ENCODE data around the gene DVL1. TPM values are rescaled to one million over a fixed set of nuclear protein-coding genes. Genes with fewer than 3 reads are reported as not detected.

DVL1 gene
- 42.8 and 60.4 TPM in 2 replicates for total RNA-seq (2016; rRNA removed; fragmentation: Illumina TruSeq; extraction: Trizol)
- 36.3 and 41.3 TPM in 2 replicates for total RNA-seq (2016; cell fraction: cytosol; rRNA removed; fragmentation: Illumina TruSeq; extraction: Trizol; ENCODE audit: low read depth)
- 36.7 and 61.0 TPM in 2 replicates for total RNA-seq (2016; cell fraction: insoluble cytoplasmic fraction; rRNA removed; fragmentation: Illumina TruSeq; extraction: Trizol)
- total RNA-seq (2016; cell fraction: membrane; rRNA removed; fragmentation: Illumina TruSeq; extraction: Trizol): 84.2 and 90.2 TPM in 2 replicates
- 38.1 and 46.4 TPM in 2 replicates for total RNA-seq (2016; cell fraction: nucleus; rRNA removed; fragmentation: Illumina TruSeq; extraction: Trizol)
- 30.8 and 49.5 TPM in 2 replicates for polyA plus RNA-seq (2011; rRNA removed)
- polyA plus RNA-seq (2011; cell fraction: cytosol; rRNA removed): 25.9 and 50.1 TPM in 2 replicates
- polyA plus RNA-seq (2011; cell fraction: nucleus; rRNA removed): 153 and 204 TPM in 2 replicates
- 29.7 and 38.8 TPM in 2 replicates for polyA plus RNA-seq (2012)
- 26.3 and 31.1 TPM in 2 replicates for polyA plus RNA-seq (2016; cell fraction: cytosol; fragmentation: Illumina TruSeq; extraction: Trizol; ENCODE audit: low read depth)
- polyA plus RNA-seq (2016; cell fraction: insoluble cytoplasmic fraction; fragmentation: Illumina TruSeq; extraction: Trizol; ENCODE audit: low read depth): 34.3 and 36.1 TPM in 2 replicates
- 54.8 and 63.5 TPM in 2 replicates for polyA plus RNA-seq (2016; cell fraction: membrane; fragmentation: Illumina TruSeq; extraction: Trizol; ENCODE audit: low read depth)
- polyA plus RNA-seq (2016; cell fraction: nucleus; fragmentation: Illumina TruSeq; extraction: Trizol; ENCODE audit: insufficient read depth, low read depth): 84.5 and 84.8 TPM in 2 replicates
- polyA minus RNA-seq (2011; rRNA and poly(A)+ RNA removed; ENCODE audit: low replicate concordance): 41.6 and 83.7 TPM in 2 replicates
- polyA minus RNA-seq (2011; cell fraction: cytosol; rRNA and poly(A)+ RNA removed): 26.2 and 33.4 TPM in 2 replicates
- polyA minus RNA-seq (2011; cell fraction: nucleus; rRNA and poly(A)+ RNA removed): 27.6 and 29.8 TPM in 2 replicates
- percentile 56 among the genes with signal in this experiment for Bru-seq, nascent RNA
- BruChase-seq, experiment 1, labeled RNA remaining after a 6-hour chase: percentile 81 among the genes with signal in this experiment
- BruChase-seq, experiment 2, labeled RNA remaining after a 2-hour chase: percentile 70 among the genes with signal in this experiment
- long read RNA-seq, experiment 1, partial matches to known transcripts: 4 of 15 reads
- long read RNA-seq, experiment 1, other reads (novel, unspliced or antisense): 11 of 15 reads
- long read RNA-seq, experiment 2, transcript DVL1-202 (15 exons, 2,926 nt): major isoform, 46 of 234 reads
- long read RNA-seq, experiment 2, transcript DVL1-201 (15 exons, 3,239 nt): minor isoform, 20 of 234 reads
- long read RNA-seq, experiment 2, partial matches to known transcripts: 81 of 234 reads
- long read RNA-seq, experiment 2, other reads (novel, unspliced or antisense): 87 of 234 reads

GRCh38 chr1:1349256-1350012 lies at the start of gene DVL1:
TSS of gene DVL1 (minus strand) at chr1:1349418. CDS start at chr1:1349065, 353 bp downstream.
- ChIA-PET POLR2A (interaction anchor here (1.6 to 2.7 kb wide), 4 partner anchors 10 to 51 kb away, joined by 8 to 38 read pairs (median 16); partner anchors contain the start of genes AURKAIP1 and MXRA8), CTCF (ENCODE audit: low intra/inter-chr PET ratio, low total read pairs) (interaction anchor here (2.0 kb wide), 1 partner anchor 23 kb away, joined by 13 read pairs; no protein-coding TSS in a partner anchor)
- BruUV-seq (replicated peaks): no TSS peak
- Histone ChIP-seq H3K27me3 (ENCODE audit: control insufficient read depth in 1 of 2, insufficient read depth in 2 of 2, low read length in 2 of 2) (no peaks in the 10 kb centered on the region), H3K9me3 (ENCODE audit: low read length) (no peaks in the 10 kb centered on the region), H2AFZ (ENCODE audit: low read length) (no peak within 1 kb of the TSS), H3K36me3 (replicated peaks in 1 of 2; ENCODE audit: control insufficient read depth in 1 of 2, insufficient read depth in 2 of 2, low read length in 2 of 2) (no peaks in the 10 kb centered on the region), H3K9ac (ENCODE audit: insufficient read depth, low read depth, low read length) (peak within 1 kb of the TSS; percentile 91), H3K4me2 (ENCODE audit: low read depth, low read length) (peak within 1 kb of the TSS; percentile 91), H4K20me1 (ENCODE audit: insufficient read depth, low read length) (peaks cover 25% of the 10 kb centered on the region; the same call in 1 of the 2 replicates), H3K27ac (ENCODE audit: extremely low read length, insufficient read depth, low read length) (peak within 1 kb of the TSS; percentile 82), H3K4me1 (ENCODE audit: insufficient read depth, low read length) (peaks cover 49% of the 10 kb centered on the region), H3K79me2 (ENCODE audit: insufficient read depth, low read length) (peaks cover 43% of the 10 kb centered on the region), H3K4me3 (replicated peaks in 1 of 3; ENCODE audit: insufficient read depth in 1 of 3, low read depth in 2 of 3, low read length in 3 of 3) (peak within 1 kb of the TSS; percentile 79 to 90 (median 85))
- ATAC-seq: 0 out of 3 replicates have a peak, but pooled peaks have one; percentile 3
- intact Hi-C loops (cut with micrococcal nuclease; ENCODE audit: unreplicated experiment): no loop called here
- in situ Hi-C loops (cut with HindIII; ENCODE audit: extremely low pct_ligation_motif_present, low pct_unique_long_range_greater_than_20kb): no loop called here
- 1% methylated on average over 24 of the region's 122 CpGs for WGBS (ENCODE audit: low lambda C conversion rate)
- no peak for DNase-seq (ENCODE audit: low spot score)
- no peak for FAIRE-seq
- TF ChIP-seq, protein P1, sequence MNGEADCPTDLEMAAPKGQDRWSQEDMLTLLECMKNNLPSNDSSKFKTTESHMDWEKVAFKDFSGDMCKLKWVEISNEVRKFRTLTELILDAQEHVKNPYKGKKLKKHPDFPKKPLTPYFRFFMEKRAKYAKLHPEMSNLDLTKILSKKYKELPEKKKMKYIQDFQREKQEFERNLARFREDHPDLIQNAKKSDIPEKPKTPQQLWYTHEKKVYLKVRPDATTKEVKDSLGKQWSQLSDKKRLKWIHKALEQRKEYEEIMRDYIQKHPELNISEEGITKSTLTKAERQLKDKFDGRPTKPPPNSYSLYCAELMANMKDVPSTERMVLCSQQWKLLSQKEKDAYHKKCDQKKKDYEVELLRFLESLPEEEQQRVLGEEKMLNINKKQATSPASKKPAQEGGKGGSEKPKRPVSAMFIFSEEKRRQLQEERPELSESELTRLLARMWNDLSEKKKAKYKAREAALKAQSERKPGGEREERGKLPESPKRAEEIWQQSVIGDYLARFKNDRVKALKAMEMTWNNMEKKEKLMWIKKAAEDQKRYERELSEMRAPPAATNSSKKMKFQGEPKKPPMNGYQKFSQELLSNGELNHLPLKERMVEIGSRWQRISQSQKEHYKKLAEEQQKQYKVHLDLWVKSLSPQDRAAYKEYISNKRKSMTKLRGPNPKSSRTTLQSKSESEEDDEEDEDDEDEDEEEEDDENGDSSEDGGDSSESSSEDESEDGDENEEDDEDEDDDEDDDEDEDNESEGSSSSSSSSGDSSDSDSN (CRISPR knock-in tag; IDR thresholded peaks at IDR 0.05): peak; percentile 43
- no peak for TF ChIP-seq JUN (CRISPR knock-in tag; IDR thresholded peaks at IDR 0.05)
- TF ChIP-seq ZFY (CRISPR knock-in tag; IDR thresholded peaks at IDR 0.05): peak; percentile 50
- TF ChIP-seq NR2C2 (CRISPR knock-in tag; IDR thresholded peaks at IDR 0.05; ENCODE audit: borderline replicate concordance): 0 out of 2 replicates have a peak, but pooled peaks have one; percentile 27
- 0 out of 2 replicates have a peak, but pooled peaks have one; percentile 28 for TF ChIP-seq ZSCAN21 (CRISPR knock-in tag; IDR thresholded peaks at IDR 0.05; ENCODE audit: borderline replicate concordance)
- TF ChIP-seq, protein P2, sequence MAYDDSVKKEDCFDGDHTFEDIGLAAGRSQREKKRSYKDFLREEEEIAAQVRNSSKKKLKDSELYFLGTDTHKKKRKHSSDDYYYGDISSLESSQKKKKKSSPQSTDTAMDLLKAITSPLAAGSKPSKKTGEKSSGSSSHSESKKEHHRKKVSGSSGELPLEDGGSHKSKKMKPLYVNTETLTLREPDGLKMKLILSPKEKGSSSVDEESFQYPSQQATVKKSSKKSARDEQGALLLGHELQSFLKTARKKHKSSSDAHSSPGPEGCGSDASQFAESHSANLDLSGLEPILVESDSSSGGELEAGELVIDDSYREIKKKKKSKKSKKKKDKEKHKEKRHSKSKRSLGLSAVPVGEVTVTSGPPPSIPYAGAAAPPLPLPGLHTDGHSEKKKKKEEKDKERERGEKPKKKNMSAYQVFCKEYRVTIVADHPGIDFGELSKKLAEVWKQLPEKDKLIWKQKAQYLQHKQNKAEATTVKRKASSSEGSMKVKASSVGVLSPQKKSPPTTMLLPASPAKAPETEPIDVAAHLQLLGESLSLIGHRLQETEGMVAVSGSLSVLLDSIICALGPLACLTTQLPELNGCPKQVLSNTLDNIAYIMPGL (CRISPR knock-in tag; IDR thresholded peaks at IDR 0.05; ENCODE audit: borderline replicate concordance in 1 of 2, low read depth in 1 of 2): peak; percentile 67 to 83; a peak in 3 of 4 replicates
- TF ChIP-seq AGO1 (IDR thresholded peaks at IDR 0.05; ENCODE audit: low read depth, low read length, poor library complexity, severe bottlenecking): peak; percentile 65
- peak; percentile 37; the same call in 1 of the 3 replicates for TF ChIP-seq MXI1 (IDR thresholded peaks at IDR 0.05; ENCODE audit: borderline replicate concordance, low read depth, low read length)
- 0 out of 2 replicates have a peak, but pooled peaks have one; percentile 23 for TF ChIP-seq AKAP8 (CRISPR knock-in tag; IDR thresholded peaks at IDR 0.05)

All from HepG2 (cell line).